ENCODE measurements around the gene ZBTB42. TPM values are rescaled to one million over a fixed set of nuclear protein-coding genes. Genes with fewer than 3 reads are reported as not detected.
A peak's percentile ranks its signal among the peaks of the same experiment; 100 is the strongest.

ZBTB42 gene
- total RNA-seq, 1 donor = 11.8 TPM

DNA sequence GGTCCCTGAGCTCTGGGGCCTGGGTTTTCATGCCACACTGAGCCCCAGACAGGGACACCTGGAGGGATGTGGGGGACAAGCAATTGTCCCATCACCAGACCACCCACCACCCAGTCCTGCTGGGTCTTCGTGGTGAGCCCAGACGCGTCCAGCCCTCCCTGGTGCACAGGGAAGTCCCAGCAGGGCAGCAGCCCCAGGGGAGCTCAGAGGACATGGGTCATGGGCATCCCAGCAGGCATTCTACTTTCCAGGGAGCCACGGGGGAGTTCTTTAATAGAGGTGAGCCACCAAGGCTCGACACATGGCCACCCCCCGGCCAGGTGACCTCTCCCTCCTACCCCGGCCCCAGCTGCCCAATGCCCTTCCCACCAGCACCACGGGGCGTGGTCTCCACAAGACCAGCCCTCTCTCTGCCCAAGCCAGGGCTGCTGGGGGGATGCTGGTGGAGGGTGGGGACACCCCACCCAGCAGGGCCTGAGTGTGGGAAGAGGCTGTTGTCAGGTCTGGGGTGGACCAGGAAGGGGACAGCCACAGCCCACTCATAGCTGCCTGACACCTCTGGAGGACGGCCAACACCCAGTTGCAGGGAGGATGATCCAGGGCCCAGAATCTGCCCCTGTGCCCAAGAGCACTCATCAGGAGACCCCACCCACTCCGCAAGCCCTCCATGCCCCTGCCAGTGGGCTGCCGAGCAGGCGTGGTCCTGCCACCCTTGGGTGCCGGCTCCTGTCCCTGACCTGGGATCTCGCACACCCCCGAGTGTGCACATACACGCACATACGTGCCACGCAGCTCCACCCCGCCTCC is 19.4 kb upstream of the ZBTB42 start:
- no peak for DNase-seq (ENCODE audit: low read depth in 2 of 3, low spot score in 2 of 3)

DNA sequence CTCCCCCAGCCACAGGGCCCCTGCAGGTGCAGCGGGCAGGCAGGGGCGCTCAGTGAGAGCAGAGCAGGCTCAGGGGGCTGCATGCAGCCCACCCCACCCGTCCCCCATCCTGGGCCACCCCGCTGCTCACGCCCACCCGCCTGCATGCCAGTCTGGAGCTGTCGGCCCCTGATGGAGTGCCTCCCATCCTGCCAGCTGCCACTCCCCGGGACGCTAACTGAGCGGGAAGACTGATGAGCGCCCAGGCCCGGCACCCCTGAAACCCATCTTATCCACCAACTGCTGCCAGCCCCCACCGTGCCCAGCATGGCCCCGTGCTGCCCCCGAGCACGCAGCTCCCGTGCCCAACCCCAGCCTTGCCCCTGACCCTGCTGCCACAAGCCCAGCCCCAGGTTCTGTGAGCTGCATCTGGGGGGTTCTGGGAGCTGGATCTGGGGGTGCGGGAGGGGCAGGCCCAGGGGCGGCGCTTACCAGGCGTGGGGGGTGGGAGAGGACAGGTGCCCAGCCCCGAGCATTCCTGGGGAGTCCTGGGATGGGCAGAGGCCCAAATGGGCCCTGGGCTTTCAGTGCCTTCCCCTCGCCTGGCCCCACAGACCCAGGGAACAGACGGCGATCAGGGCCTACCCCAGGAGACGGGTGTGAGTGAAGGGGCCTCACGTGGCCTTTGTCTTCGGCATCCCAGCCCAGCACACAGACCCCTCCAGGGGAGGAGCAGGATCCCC is 18.7 kb upstream of the ZBTB42 start:
- no peak for DNase-seq (ENCODE audit: low read depth in 2 of 3, low spot score in 2 of 3)

DNA sequence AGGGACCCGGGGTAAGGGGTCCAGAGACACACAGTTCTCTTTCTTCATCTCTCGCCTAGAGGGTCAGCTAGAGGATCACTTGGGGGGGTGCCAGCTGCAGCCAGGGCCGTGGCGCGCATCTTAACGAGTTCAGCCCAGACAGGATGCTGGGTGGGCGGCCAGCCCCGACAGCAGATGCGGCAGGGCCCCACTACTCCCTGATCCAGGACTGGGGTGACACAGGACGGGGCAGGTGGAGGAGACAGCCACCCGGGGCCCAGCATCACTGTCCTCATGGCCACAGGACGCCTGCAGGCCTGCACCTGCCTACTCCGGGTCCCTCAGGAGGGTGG is 18.1 kb upstream of the ZBTB42 start:
- DNase-seq (ENCODE audit: low read depth in 2 of 3, low spot score in 2 of 3) = no peak

DNA sequence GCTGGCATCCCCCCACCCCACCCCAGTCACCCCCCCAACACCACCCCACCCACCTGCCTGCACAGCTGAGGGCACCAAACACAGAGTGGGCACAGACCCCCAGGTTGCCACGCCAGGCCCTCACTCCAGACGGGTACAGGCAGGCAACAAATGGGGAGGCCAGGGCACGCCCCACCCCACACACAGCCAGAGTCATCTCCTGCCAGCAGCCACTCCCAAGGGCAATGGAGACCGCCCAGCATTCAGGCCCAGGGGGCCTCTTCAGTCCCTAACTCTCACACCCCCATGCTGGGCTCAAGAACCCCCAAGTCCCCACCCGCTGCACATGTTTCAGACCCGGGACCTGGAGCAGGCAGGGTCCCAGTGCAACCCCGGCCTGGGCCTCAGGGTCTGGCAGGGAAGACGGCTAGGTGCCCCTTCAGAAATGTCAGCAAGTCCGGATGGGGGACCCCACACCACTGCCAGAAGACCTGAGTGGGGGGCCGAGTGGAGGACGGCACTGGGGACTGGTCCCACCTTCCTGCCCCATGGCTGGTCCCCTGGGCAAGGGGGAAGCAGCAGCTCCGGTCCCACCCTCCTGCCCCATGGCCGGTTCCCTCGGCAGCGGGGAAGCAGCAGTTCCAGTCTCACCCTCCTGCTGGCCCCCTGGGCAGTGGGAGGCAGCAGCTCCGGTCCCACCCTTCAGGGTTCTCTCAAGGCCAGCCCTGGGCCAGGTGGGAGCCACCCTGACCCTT is 17.2 kb upstream of the ZBTB42 start:
- no peak for DNase-seq (ENCODE audit: low read depth in 2 of 3, low spot score in 2 of 3)

DNA sequence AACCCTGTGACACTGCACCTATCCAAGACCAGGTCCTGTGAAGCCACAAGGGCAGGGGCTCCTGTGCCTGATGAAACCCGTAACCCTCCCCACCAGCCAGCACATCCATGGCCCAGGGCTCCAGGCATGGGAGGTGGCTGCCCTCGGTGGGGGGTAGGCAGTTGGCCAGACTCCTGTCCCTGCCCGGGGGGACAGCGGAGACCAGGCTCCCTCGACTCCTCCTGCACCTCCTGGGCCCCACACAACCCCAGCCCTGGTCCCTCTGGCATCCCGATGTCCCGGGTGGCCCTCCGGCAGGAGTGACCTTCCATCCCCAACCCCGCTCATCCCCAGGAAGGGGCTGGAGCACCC is 16.7 kb upstream of the ZBTB42 start:
- no peak for DNase-seq (ENCODE audit: low read depth in 2 of 3, low spot score in 2 of 3)

DNA sequence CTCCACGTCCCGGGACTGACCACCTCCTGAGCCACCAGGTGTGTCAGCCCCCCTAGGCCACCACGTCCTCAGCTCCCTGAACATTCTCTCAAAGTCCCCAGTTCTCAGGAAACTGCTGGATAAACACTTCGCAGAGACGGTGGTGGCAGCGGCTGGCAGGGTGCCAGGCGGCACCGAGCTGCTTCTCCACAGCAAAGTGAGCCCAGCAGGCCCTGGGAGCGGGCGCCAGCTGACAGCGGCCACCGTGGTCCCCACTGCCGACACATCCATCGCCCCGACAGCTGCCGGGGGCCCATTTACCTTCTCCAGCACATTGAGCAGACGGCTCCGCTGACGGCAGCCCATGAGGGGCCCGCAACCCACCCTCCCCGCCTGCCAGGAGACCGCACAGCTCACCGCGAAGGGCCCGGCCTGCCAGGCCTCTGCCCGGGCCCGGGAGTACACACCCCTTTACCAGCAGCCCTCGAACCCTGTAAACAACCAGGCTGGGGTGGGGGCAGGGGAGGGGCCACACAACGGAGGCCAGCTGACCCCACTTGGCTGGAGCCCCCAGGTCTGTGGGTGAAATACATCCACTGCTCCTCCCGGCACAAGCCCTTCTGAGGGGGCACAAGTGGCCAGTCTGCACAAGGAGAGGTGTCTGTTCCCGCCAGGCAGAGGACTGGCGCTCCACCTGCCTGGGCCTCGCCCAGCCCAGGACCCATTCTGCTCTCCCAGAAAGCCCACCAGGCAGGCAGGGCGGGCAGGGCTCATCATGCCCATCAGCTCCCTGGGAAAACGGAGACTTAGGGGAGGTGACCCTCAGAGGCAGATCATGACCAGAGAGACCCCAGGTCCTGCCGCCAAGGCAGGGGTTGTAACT is 15.8 kb upstream of the ZBTB42 start:
- DNase-seq (ENCODE audit: low read depth in 2 of 3, low spot score in 2 of 3) = peak in 1 of 3 donors; percentile 30

DNA sequence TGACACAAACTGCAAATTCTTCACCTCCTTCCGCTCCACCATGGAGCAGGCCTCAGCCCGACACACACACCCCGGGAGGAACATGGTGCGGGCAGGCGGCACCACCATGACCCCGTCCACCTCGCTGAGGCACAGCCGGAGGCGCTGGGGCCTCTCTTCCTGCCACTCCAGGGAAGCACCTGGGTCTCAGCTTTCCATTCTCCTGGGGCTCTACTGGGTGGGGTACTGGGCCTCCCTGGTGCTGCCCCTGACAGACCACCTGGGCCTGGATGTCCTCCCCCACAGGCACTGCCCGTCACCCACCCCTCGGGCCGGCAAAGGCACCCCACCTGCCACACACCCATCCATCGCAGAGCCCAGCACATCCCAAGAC is 15.2 kb upstream of the ZBTB42 start:
- DNase-seq (ENCODE audit: low read depth in 2 of 3, low spot score in 2 of 3) = no peak

DNA sequence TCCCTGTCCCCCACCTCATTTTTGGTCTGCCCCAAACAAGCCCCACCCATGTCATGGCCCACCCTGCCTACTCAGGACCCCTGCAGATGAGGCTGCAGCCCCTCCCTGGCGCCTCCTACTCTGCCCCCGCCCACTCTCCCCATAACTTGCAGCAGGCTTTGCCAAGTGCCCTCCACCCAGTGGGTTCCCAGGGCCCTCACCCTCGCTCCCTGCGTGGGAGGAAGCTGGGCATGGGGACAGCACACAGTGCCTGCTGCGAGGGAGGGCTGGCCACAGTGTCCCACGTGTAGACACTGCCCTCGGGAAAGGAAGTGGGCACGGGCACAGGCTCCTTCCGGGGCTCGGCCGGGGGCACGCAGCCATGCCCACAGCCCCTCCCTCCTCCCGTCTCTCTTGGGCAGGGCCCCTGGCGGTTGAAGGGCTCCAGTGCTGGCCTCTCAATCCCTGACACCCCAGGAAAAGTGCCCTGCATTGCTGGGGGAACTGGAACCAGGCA is 14.8 kb upstream of the ZBTB42 start:
- peak in 2 of 3 donors; percentile 43 to 50 for DNase-seq (ENCODE audit: low read depth in 2 of 3, low spot score in 2 of 3)

DNA sequence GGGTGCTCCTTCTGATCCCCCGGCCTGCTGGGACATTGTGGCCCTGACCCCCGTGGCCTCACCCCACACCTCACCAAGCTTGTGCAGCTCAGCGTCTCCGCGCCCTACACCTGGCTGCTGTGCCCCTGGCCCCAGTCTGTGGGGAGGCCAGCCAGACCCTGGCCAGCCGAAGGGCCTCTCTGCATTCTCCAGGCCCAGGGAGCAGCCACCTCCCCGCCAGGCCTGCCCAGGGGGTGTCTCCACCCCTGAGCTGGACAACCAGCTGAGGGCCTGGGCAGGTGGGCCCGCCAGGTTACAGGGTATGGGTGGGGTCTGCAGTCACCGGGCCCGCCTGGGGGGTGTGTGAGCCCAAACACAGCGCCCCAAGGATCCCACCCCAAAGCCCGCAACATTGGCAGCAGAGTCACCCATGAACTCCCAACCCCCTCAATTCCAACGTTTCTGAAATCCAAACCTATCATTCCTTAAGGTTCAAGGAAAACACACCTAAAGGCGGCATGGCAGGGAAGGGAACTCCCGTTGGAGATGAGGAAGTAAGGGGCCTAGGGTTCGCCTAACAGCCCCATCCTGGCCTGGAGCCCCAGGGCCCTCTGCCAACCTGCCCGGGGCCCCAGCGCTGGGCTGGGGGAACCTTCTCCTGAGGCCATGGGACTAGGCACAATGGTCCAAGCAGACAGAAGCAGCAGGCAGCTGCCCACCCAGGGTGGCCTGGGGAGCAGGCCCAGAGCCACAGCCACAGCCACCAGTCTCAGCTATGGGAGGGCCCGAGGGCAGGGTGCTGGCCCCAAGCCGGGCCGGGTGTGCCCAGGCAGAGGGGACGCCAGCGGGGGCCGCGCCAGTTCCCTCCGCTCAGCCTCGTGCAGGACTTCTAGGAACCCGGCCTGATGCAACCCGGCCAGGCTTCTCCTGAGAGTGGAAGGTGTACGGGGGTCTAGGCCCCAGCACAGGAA is 13.9 kb upstream of the ZBTB42 start:
- no peak for DNase-seq (ENCODE audit: low read depth in 2 of 3, low spot score in 2 of 3)

DNA sequence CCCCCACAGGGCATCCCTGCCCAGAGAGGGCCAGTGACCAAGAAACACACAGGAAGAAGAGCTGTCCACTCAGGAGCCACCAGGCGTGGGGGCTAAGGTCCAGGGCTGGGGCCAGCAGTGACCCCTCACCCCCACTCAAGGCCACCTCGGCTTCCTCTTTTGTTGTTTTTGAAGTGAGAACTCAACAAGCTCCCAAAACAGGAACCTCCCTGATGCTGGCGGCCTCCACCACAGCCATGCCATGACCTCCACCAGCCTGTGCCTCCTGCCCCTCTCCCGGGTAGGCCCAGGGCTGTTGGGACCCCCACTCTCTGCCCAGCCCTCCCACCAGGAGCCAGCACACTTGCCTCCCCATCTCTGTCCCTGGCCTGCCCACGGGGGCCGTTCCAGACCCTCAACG is 13.2 kb upstream of the ZBTB42 start:
- DNase-seq (ENCODE audit: low read depth in 2 of 3, low spot score in 2 of 3) = peak in 1 of 3 donors; percentile 62

DNA sequence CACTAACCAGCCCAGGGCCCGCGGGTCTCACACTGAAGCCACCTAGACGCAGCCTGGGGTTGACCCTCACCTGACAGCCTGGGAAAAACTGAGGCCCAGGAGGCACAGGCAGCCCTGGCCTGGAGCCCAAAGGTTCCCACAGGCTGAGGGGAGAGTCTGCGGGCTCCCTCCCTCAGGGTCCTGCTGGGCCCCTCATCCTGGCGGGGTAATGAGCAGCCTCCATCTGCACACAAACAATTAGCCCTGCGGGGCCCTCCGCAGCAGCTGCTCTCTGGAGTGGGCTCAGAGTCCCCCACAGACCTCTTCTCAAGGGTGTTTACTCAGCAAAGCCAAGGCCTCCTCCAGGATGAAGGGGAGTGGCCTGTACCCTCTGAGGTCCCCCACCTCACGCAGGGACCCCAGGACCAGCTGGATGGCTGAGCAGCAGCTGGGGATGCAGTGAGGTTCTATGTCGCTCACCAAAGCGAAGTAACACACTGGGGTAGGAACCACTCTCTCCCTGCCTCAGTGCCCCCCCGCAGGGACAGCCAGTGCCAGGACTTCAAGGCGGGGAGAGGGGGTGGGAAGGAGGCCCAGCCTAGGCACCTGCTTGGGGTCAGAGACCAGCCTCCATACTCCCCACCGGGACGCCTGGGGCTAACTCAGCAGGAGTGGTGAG is 12.6 kb upstream of the ZBTB42 start:
- no peak for DNase-seq (ENCODE audit: low read depth in 2 of 3, low spot score in 2 of 3)

DNA sequence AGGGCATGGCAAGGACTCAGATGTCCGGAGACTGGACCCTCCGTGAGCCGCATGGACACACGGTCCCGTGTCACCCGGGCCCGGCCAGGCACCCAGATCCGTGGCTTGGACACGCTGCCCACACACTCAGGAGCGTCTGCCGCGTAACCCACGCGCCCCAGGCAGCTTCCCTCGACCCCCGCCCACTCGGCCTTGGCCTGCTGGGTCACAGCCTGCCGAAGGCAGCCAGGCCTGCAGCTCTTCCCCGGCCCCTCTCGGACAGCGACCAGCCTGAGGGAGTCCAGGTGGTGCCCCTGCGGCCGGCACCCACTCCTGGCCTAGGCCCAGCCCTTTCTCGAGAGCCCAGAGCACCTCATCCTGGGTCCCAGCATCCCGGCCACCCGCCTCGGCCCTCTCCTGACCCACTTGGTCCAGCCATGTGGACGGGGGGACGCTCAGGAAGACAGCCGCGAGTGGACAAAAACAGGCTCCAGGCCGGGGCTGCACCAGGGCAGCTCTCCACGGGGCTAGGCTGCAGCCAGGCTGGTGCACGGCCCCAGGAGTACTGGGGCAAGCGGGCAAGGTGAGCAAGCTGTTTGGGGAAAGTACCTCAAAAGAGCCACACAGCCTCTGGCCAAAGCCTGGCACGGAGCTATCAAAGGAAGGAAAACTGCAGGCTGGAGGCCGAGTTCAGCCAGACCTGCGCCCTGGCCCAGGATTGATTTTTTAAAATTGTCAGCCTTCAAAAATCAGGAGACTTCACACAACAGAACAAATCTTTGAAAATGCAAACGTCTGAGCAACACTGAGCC is 11.8 kb upstream of the ZBTB42 start:
- no peak for DNase-seq (ENCODE audit: low read depth in 2 of 3, low spot score in 2 of 3)

DNA sequence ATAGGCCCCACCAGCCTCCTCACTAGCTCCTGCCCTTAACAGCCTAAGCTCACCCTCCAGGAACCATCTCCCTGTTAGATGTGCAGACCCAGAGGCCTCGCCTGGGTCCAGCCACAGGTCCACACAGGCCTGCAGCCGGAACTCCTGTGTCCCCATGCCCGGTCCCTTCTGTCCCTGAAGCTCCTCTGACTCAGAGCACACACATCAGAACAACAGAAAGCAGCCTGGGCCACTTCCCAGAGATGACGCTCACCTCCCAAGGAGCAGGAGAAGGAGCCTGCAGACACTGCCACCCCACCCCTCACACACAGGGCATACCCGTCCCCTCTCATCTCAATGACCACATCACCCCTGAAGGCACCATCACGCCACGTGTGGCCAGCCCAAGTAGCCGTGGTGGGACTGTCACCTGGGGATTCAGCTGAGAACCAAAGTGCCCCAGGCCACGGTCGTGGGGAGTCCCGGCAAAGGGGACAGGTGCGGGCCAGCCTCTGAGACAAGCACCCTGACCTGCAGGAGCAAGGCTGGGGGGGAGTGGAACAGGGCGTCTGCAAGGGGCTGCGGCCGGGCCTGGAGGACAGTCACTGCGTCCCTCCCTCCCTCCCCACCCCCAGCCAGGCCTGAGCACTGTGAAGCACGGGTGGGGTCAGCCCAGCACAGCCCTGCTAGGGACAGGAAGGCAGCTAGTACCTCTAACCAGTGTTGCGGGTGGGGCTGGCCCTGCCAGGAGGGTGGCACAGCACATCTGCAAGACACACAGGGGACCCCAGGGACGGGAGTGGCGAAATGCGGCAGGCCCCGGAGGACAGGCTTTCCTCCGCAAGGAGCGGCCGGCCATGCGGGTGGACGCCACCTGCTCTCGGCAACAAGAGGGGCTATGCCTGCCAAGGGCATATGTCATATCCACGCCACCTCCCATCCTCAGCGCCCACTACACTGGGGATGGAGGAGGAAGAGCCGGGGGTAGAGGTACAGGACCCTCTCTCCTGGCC is 10.9 kb upstream of the ZBTB42 start:
- no peak for DNase-seq (ENCODE audit: low read depth in 2 of 3, low spot score in 2 of 3)

DNA sequence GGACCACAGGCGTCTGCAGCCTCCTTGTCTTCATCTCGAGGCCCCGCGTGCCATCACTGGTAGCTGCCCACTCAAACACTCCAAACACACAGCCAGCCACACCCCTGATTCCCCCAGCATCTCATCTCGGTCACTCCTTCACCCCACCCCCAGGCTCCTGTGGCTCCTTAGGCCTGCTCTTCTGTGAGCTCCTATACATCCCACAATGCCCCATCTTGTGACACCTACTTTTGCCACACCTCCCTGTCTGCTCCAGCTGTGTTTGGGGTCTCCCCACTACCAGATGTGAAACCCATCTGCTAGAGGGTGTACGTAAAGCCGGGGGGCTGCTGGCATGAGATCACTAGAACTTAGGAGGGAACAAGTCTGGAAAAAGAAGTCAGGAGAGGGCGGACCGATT is 9.5 kb upstream of the ZBTB42 start:
- DNase-seq (ENCODE audit: low read depth in 2 of 3, low spot score in 2 of 3) = no peak

DNA sequence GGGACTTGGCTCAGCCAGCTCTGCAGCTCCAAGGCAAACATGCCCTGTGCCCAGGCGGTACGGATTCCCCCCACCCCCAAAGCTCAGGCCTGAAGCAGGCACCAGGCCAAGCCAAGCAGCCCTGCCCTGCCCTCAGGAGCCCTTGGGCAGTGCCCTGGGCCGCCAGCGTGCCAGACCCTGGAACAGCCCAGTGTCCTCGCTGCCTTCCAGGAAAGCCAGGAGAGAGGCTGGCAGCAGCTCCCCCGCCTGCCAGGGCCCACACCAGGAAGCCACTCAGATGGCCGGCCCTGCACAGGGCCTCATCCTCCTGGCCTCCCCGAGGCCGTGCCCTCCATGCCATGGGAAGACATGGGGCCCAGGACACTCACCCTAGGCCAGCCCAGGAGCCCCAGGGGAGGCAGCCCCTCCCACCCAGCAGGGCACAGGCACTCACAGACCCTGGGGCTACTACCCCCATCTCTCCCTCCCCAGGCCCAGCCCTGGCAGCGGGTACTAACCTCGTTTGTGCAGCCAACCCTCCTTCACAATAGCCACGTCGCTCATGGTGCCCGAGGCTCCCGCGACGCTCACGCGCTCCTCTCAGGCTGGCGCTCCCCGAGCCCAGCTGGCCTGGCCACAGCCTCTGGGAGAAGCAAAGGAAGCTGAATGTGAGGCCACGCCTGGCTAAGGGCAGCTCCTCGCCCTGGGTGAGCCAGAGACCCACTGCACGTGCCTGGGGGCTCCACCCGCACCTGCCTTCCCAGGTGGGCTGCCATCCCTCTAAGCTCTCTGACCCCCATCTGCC is 8.6 kb upstream of the ZBTB42 start:
- DNase-seq (ENCODE audit: low read depth in 2 of 3, low spot score in 2 of 3) = no peak

DNA sequence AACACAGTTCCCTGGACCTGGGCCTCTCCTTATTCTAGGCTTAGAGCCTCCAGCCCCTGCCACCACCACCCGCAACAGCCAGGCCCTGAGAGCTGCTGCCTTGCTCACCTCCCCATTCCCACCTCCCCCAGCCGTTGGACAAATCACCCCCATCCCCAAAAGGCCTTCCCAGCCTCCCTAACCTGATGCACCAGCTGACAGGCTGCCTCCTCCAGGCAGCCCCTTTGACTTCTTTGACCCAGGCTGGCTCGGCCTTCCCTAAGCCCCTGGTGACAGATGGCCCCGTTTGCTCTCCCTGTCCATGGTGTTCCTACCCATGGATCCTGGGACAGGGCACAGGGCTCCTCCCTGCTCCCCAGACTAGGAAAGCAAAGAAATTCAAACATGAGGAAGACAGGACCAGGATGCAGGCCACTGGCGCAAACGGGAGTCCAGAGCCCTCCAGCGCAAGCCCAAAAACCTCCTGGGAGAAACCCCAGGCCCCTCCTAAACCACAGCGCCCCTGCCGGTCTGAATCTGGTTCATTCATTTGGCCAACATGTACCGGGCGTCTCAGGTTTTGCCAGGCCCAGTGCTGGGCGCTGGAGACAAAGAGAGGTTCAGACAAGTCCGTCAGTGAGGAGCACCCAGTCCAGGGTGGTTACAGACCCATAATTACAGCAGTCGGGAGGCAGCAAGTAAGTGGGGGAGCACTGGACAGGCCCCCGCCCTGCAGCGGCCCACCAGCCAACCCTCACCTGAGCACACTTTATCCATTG is 7.8 kb upstream of the ZBTB42 start:
- no peak for DNase-seq (ENCODE audit: low read depth in 2 of 3, low spot score in 2 of 3)

All from hematopoietic multipotent progenitor cell (in vitro differentiated cells).